ENCODE results near the gene FRMD1.

The FRMD1 gene

DNA sequence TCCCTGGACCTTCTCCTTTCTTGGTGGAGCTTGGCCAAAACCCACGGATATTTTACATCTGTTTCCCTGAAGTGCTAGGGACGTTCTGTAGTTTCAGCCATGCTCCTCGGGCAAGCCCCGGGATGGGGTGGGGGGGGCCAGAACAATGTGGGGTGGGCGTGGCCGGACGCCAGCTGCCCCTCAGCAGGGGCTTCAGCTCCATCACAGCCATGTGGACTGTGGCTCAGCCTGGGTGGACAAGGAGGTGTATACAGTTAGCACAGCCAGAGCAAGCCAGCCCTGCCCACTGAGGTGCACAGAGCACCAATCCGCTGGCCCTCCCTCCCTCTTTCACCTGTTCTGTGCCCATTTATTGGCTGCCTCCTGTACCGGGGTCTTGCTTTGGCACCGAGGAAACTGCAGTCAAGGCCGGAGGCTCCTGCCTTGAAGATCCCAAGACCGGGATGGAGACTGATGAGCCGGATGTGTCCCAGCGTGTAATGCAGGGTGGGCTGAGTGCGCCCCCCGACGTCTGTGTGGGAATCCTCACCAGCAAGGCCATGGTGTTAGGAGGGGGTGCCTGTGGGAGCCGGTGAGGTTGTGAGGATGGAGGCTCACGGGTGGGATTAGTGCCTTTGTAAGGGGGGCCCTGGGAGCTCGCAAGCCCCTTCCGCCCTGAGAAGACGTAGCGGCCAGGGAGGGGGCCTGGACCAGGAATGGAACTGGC, 28.0 kb downstream of the FRMD1 start:
- Histone ChIP-seq H3K27ac (no peak overlapping the region), H3K36me3 (no peaks in the 10 kb centered on the region), H3K9me3 (ENCODE audit: severe bottlenecking) (no peaks in the 10 kb centered on the region), H3K27me3 (ENCODE audit: insufficient read depth, low read depth, severe bottlenecking) (no peaks in the 10 kb centered on the region), H3K4me3 (ENCODE audit: low read depth, low read length) (no peak overlapping the region)
- TF ChIP-seq, protein P1, sequence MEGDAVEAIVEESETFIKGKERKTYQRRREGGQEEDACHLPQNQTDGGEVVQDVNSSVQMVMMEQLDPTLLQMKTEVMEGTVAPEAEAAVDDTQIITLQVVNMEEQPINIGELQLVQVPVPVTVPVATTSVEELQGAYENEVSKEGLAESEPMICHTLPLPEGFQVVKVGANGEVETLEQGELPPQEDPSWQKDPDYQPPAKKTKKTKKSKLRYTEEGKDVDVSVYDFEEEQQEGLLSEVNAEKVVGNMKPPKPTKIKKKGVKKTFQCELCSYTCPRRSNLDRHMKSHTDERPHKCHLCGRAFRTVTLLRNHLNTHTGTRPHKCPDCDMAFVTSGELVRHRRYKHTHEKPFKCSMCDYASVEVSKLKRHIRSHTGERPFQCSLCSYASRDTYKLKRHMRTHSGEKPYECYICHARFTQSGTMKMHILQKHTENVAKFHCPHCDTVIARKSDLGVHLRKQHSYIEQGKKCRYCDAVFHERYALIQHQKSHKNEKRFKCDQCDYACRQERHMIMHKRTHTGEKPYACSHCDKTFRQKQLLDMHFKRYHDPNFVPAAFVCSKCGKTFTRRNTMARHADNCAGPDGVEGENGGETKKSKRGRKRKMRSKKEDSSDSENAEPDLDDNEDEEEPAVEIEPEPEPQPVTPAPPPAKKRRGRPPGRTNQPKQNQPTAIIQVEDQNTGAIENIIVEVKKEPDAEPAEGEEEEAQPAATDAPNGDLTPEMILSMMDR (IDR thresholded peaks at IDR 0.05; ENCODE audit: low read depth, low read length) = peak; percentile 22; the same call in 1 of the 2 replicates
- DNase-seq = no peak

DNA sequence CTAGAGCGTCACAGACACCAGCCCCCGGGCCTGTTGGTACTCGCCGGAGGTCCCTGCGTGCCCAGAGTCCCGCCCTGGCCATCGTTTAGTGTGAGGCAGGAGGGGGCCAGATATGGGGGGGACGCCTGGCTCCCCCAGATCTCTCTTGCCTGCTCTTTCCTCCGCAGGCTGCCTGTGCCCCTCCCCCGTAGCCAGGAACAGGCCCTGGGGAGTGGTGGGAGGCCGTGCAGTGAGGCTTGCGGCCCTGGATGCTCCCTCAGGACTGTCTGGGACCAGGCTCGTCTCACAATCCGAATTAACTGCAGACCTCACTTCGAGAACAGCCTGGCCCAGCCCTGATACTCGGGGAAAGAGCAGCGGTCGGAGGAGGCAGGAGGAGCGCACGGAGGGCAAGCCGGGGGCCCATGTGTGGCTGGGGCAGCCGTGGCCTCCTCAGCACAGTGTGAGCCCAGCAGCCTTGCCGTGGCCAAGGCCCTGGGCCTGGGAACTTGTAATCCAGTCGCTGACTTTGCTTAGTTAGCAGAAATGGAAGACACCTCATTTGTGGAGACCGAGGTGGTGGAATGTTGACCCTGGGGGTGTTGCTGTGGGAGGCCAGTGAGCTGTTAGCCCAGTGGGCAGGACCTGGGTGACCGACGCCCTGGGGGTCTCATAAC, 28.7 kb downstream of the FRMD1 start:
- no peak for DNase-seq
- no peak overlapping the region for H3K27ac ChIP-seq
- no peaks in the 10 kb centered on the region for H3K27me3 ChIP-seq (ENCODE audit: insufficient read depth, low read depth, severe bottlenecking)
- TF ChIP-seq, protein P1 (IDR thresholded peaks at IDR 0.05; ENCODE audit: low read depth, low read length) = no peak
- no peaks in the 10 kb centered on the region for H3K9me3 ChIP-seq (ENCODE audit: severe bottlenecking)
- H3K4me3 ChIP-seq (ENCODE audit: low read depth, low read length) = no peak overlapping the region
- no peaks in the 10 kb centered on the region for H3K36me3 ChIP-seq

DNA sequence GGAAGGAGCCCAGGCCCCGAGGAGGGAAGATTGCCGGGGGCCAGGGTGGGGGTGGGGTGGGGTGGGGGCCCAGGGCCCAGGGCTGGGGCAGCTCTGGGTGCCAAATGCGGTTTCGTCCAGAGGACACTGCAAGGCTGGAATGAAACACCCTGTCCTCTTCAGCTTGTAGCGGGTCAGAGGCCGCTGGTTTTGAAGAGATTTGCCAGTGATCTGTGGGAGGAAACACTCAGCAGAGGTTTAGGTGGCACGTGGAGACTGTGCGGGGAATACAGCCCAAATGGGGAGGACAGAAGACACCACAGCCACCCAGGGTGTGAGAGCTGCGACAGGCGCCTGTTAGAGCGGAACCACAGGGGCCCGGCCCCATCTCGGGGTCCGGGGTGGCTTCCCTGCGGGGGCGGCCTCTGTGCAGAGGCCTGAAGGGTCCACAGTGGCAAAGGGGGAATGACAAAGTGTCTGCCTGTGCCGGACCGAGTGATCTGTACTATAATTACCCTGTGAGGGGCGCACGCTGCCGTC, 29.2 kb downstream of the FRMD1 start:
- H3K9me3 ChIP-seq (ENCODE audit: severe bottlenecking) = no peaks in the 10 kb centered on the region
- H3K27ac ChIP-seq = no peak overlapping the region
- H3K4me3 ChIP-seq (ENCODE audit: low read depth, low read length) = no peak overlapping the region
- TF ChIP-seq, protein P1 (IDR thresholded peaks at IDR 0.05; ENCODE audit: low read depth, low read length) = no peak
- no peaks in the 10 kb centered on the region for H3K27me3 ChIP-seq (ENCODE audit: insufficient read depth, low read depth, severe bottlenecking)
- DNase-seq = no peak
- no peaks in the 10 kb centered on the region for H3K36me3 ChIP-seq

DNA sequence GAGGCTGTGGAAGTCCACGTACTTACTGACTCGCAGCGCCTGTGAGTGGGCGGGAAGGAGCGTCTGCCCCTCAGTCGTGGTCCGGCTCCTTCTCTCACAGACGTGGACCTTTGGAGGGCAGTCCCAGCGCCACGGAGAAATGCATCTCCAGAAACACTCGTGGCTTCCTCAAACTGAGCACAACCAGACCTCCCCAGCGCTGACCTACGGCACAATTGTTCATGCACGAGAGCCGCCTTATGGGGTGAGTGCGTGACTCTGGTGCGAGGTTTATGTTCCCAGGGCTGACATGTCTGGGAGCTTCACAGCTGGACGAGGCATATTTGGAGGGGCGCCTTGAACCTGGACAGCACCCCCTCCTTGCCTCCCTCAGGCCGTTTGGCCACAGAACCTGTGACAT, 29.7 kb downstream of the FRMD1 start:
- no peak for DNase-seq
- H3K36me3 ChIP-seq = no peaks in the 10 kb centered on the region
- H3K27me3 ChIP-seq (ENCODE audit: insufficient read depth, low read depth, severe bottlenecking) = no peaks in the 10 kb centered on the region
- H3K4me3 ChIP-seq (ENCODE audit: low read depth, low read length) = no peak overlapping the region
- TF ChIP-seq, protein P1 (IDR thresholded peaks at IDR 0.05; ENCODE audit: low read depth, low read length) = no peak
- no peaks in the 10 kb centered on the region for H3K9me3 ChIP-seq (ENCODE audit: severe bottlenecking)
- H3K27ac ChIP-seq = no peak overlapping the region

DNA sequence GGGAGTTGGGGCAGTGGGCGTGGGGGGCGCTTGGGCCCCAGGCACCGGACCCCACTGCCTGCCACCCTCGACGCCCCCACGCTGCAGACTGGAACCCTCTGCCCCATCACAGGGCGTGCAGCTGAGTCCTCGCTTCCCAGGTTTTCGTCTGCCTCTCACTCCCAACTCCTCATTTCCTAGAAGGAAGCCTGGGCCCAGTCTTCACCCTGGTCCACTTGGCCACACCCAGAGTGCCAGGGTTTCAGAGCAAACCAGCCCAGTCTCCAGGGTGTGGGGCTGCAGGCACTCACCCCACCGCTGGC, 30.3 kb downstream of the FRMD1 start:
- Histone ChIP-seq H3K36me3 (no peaks in the 10 kb centered on the region), H3K9me3 (ENCODE audit: severe bottlenecking) (no peaks in the 10 kb centered on the region), H3K27me3 (ENCODE audit: insufficient read depth, low read depth, severe bottlenecking) (no peaks in the 10 kb centered on the region), H3K27ac (no peak overlapping the region), H3K4me3 (ENCODE audit: low read depth, low read length) (no peak overlapping the region)
- no peak for DNase-seq
- TF ChIP-seq, protein P1 (IDR thresholded peaks at IDR 0.05; ENCODE audit: low read depth, low read length) = no peak
